Measurements from ENCODE around the gene NUP93.

NUP93 gene

DNA sequence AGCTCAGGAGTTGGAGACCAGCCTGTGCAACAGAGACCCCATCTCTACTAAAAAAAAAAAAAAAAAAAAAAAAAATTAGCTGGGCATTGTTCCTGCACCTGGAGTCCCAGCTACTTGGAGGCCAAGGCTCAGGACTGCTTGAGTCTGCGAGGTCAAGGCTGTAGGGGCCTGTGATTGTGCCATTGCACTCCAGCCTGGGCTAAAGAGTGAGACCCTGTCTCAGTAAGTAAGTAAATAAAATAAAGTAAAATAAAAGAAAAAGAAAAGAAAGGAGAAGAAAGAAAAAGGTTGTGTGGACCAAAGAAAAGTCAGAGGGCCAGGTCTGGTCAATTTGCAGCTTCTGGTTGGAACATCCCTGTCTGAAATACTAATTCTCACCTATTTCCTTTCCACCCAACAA, 29.3 kb upstream of the NUP93 start:
- no peak for DNase-seq
- TF ChIP-seq, protein P1, sequence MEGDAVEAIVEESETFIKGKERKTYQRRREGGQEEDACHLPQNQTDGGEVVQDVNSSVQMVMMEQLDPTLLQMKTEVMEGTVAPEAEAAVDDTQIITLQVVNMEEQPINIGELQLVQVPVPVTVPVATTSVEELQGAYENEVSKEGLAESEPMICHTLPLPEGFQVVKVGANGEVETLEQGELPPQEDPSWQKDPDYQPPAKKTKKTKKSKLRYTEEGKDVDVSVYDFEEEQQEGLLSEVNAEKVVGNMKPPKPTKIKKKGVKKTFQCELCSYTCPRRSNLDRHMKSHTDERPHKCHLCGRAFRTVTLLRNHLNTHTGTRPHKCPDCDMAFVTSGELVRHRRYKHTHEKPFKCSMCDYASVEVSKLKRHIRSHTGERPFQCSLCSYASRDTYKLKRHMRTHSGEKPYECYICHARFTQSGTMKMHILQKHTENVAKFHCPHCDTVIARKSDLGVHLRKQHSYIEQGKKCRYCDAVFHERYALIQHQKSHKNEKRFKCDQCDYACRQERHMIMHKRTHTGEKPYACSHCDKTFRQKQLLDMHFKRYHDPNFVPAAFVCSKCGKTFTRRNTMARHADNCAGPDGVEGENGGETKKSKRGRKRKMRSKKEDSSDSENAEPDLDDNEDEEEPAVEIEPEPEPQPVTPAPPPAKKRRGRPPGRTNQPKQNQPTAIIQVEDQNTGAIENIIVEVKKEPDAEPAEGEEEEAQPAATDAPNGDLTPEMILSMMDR (IDR thresholded peaks at IDR 0.05) = no peak
- Histone ChIP-seq H3K27ac (no peak overlapping the region), H3K4me1 (peaks cover 0 to 4% (median 0%) of the 10 kb centered on the region in 4 donors), H3K36me3 (no peaks in the 10 kb centered on the region), H3K4me3 (no peak overlapping the region), H3K9me3 (peaks cover 0 to 4% (median 0%) of the 10 kb centered on the region in 3 donors), H3K27me3 (no peaks in the 10 kb centered on the region)
- intact Hi-C loops (cut with DNase I; ENCODE audit: low total_unique reads) = loop anchor here (5.0 kb wide), 4 partner anchors 33 to 183 kb away; partner anchors contain the start of genes MT1G and MT1H

DNA sequence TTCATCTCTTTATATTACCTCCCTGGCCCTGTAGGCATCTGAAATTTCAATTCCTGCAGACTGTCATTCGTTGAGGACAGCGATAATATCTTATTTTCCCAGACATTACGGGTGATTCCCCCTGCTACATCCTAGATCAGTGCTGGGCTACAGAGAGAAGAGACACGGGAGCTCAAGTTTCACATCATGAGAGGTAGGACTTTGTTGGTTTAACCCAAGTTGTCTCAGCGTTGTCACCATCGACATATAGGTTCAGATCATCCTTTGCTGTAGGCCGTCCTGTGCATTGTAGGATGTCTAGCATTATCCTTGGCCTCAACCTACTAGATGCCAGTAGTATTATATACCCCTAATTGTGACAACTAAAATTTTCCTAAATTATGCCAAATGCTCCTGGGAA, 28.4 kb upstream of the NUP93 start:
- TF ChIP-seq, protein P1 (IDR thresholded peaks at IDR 0.05) = no peak
- no peak overlapping the region for H3K27ac ChIP-seq
- H3K27me3 ChIP-seq = no peaks in the 10 kb centered on the region
- H3K4me3 ChIP-seq = no peak overlapping the region
- H3K4me1 ChIP-seq = peaks cover 0 to 4% (median 0%) of the 10 kb centered on the region in 4 donors
- DNase-seq = no peak
- no peaks in the 10 kb centered on the region for H3K36me3 ChIP-seq
- intact Hi-C loops (cut with DNase I; ENCODE audit: low total_unique reads) = loop anchor here (5.0 kb wide), 4 partner anchors 34 to 184 kb away; partner anchors contain the start of genes MT1G and MT1H
- peaks cover 0 to 4% (median 0%) of the 10 kb centered on the region in 3 donors for H3K9me3 ChIP-seq

DNA sequence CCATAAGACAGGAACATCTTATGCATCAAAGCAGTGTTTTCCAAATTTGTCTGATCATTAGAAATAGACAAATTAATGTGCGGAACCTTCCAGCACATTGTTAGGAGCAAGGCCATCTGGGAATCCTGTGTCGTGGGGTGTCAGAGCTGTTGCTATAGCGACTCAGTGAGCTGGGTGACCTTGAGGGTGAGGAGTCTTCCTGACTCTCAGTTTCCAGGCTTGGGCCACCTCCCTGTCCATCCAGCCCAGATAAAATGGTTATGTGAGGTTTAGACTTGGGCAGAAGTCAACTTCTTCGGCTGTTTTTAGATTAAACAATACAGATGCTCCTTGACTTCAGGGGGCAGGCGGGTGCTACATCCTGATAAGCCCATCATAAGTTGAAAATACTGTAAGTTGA, 27.1 kb upstream of the NUP93 start:
- intact Hi-C loops (cut with DNase I; ENCODE audit: low total_unique reads) = loop anchor here (5.0 kb wide), 4 partner anchors 36 to 186 kb away; partner anchors contain the start of genes MT1G and MT1H
- no peaks in the 10 kb centered on the region for H3K36me3 ChIP-seq
- DNase-seq = no peak
- TF ChIP-seq, protein P1 (IDR thresholded peaks at IDR 0.05) = no peak
- H3K27me3 ChIP-seq = peaks cover 0 to 1% of the 10 kb centered on the region in 2 donors
- no peaks in the 10 kb centered on the region for H3K9me3 ChIP-seq
- no peak overlapping the region for H3K27ac ChIP-seq
- H3K4me1 ChIP-seq = peaks cover 0 to 4% (median 0%) of the 10 kb centered on the region in 4 donors
- no peak overlapping the region for H3K4me3 ChIP-seq

DNA sequence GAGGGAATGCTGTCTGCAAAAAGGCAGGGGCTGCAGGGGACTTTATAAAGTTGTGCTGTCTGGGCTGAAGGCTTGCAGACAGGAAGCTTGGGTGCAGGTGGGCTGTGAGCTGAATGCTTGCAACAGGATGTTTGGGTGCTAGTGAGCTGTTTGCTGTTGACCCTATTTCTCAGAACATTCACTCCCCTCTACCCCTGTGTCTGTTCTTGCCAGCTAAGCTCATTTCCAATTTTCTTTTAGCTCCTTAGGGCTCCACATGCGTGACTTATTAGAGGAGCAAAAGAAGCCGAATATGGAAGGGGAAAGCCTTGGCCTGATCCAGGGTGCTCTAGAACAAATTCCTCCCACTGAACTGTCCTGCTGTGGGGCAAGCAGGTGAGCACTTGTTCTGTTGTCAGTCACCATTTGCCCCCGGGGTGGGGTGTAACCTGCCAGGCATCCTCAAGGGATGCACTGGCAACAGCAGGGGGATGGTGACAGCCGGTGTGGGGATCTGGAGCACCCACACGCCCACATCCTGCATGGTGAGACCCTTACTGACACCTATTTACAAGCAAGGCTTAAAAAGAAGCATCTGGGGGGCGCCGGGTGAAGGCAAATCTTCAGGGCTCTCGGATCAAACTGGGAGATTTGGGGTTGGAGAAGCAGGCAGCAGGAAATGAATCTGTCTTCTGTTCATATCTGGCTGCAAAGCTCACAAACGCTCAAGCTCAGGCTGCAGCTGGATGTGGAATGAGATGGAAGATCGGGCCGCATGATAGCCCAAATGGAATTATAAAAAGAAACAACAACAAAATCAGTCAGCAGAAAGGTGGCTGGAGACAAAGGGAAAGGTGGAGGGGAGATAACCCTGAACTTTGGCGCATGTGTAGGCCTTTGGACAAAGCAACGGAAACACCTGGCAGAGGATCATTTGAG, 21.1 kb upstream of the NUP93 start:
- Histone ChIP-seq H3K9me3 (no peaks in the 10 kb centered on the region), H3K4me1 (no peaks in the 10 kb centered on the region), H3K27me3 (peaks cover 0 to 6% of the 10 kb centered on the region in 2 donors), H3K36me3 (no peaks in the 10 kb centered on the region), H3K27ac (no peak overlapping the region), H3K4me3 (no peak overlapping the region)
- intact Hi-C loops (cut with DNase I; ENCODE audit: low total_unique reads) = no loop called here
- TF ChIP-seq, protein P1 (IDR thresholded peaks at IDR 0.05) = no peak
- no peak for DNase-seq

DNA sequence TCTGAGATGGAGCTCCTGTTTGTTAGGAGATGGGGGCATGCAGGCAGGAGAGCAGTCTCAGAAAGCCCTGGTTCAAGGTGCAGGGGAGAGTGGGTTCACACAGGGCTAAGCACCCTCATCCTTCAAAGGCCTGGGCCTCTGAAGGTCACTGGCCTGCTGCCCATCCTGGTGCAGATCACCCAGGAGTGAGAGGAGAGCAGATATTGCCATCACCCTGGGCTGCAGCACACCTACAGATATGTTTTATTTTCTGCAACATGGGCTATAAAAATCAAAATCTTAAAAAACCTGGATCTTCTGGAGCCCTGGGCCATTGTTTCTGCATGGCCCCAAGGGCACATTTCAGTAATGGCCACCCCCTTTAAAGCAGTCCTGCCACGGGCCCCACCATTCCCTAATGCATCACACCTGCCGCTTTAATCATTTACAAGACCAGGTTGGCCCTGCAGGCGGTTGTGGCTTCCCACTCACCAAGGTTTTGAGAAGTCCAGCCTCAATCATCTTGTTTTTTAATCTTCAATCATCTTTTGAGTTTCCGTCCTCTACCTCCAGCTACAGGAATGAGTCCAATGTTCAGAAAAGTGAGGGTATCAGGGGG, 20.4 kb upstream of the NUP93 start:
- intact Hi-C loops (cut with DNase I; ENCODE audit: low total_unique reads) = no loop called here

More for the DNA sequence above, 20.4 kb upstream of the NUP93 start:
- no peaks in the 10 kb centered on the region for H3K4me1 ChIP-seq
- H3K27ac ChIP-seq = no peak overlapping the region
- DNase-seq = no peak
- TF ChIP-seq, protein P1 (IDR thresholded peaks at IDR 0.05) = no peak
- H3K9me3 ChIP-seq = no peaks in the 10 kb centered on the region
- H3K4me3 ChIP-seq = no peak overlapping the region
- peaks cover 0 to 6% of the 10 kb centered on the region in 2 donors for H3K27me3 ChIP-seq
- H3K36me3 ChIP-seq = no peaks in the 10 kb centered on the region

Data from tibial artery (tissue), 4 donors.